Measurements from ENCODE around the gene SPACA7. TPM values are rescaled to one million over a fixed set of nuclear protein-coding genes. Genes with fewer than 3 reads are reported as not detected.

The SPACA7 gene
- total RNA-seq, 1 donor from 2014 or later = not detected

Other genes starting within 250 kb of the SPACA7 start
- gene TUBGCP3, start 211.8 kb downstream of the SPACA7 start, total RNA-seq = 64.0 and 69.3 TPM in 2 replicates

Measured in activated CD4-positive, alpha-beta T cell treated with anti-CD3 and anti-CD28 coated beads, Interleukin-2, amount 10 ng/mL, durations not matched to agents 24 days and 14 days (primary cell).